Right lobe of liver (tissue), 6 donors: ENCODE data around the gene ZNF341. TPM values are rescaled to one million over a fixed set of nuclear protein-coding genes. Genes with fewer than 3 reads are reported as not detected.

ENCODE experiments used
- ATAC-seq, 4 donors: fragments of 200-7000 bp; cut with Tn5 transposase; one replicate each; pipeline ENCODE4 v1.9.1; 2020; ENCODE audit warnings: mild to moderate bottlenecking in 4 of 4, moderate library complexity in 4 of 4
- DNase-seq, 3 donors: peaks; one replicate each; pipeline ENCODE4 v3.0.0-alpha.2; 2020
- H3K27ac ChIP-seq, 3 donors: fragments of 200-600 bp; one replicate each; pipeline ENCODE4 v1.8.0; 2022
- H3K27me3 ChIP-seq, 2 donors: fragments of 200-600 bp; one replicate each; pipeline ENCODE4 v1.8.0; 2022
- H3K36me3 ChIP-seq, 4 donors: fragments of 200-600 bp; sonication (generic) in 1 of 4; one replicate each; pipeline versions ENCODE4 v1.5.1 to v1.8.0; 2017 to 2022; ENCODE audit warnings: control low read depth in 1 of 4
- H3K4me1 ChIP-seq, 4 donors: fragments of 200-600 bp; sonication (generic) in 1 of 4; one replicate each; pipeline versions ENCODE4 v1.5.1 to v1.8.0; 2017 to 2022; ENCODE audit warnings: control low read depth in 1 of 4
- H3K4me3 ChIP-seq, 3 donors: fragments of 200-600 bp; one replicate each; pipeline ENCODE4 v1.8.0; 2022
- H3K9me3 ChIP-seq, 4 donors: fragments of 200-600 bp; sonication (generic) in 1 of 4; one replicate each; pipeline versions ENCODE4 v1.5.1 to v1.8.0; 2017 to 2022; ENCODE audit warnings: control low read depth in 1 of 4
- POLR2A ChIP-seq: fragments of 450-650 bp; IDR thresholded peaks from one replicate; pipeline ENCODE4 v1.6.1; 2017; ENCODE audit warnings: antibody characterized with exemption, mild to moderate bottlenecking
- WGBS: methylation state at CpG from one replicate; pipeline ENCODE4 v1.1.6; 2018; ENCODE audit warnings: low coverage, low lambda C conversion rate; ENCODE audit not compliant: insufficient coverage; ENCODE audit errors: missing lambda C conversion rate; 5-methylcytosine and 5-hydroxymethylcytosine counted together
- intact Hi-C, 2 donors: fragments of 100-400 bp; cut with DNase I; formaldehyde crosslinking; loops; one replicate each; pipeline versions ENCODE4 v1.11.2 to v1.14.1; 2022
- total RNA-seq, 6 experiments: library from RNA; depleted of rRNA in 2 of 6; stranded (reverse); fragments of >200 nt in 2 of 6; fragmentation: NEBNext Ultra II Directional in 3 of 6; extraction: Animal tissue kit (Norgen Biotek cat#: 25700) in 3 of 6; gene quantifications; one replicate each; pipeline versions ENCODE4 v1.1.0 to v1.2.4, GENCODE V29; 2016 to 2023
- TF ChIP-seq, protein P1 (sequence below), 4 donors: fragments of 200-600 bp in 3 of 4; fragments of 450-650 bp in 1 of 4; IDR thresholded peaks; one replicate each; pipeline versions ENCODE4 v1.5.1 to v1.8.0; 2016 to 2022; ENCODE audit warnings: antibody characterized with exemption in 4 of 4, mild to moderate bottlenecking in 2 of 4
- donor health status: DM: no; HTN: yes; CAD: no.
- donor health status: DM: no; HTN: no; CAD: no.
- donor health status: DM: no; HTN: no; CAD: no.
- donor health status: DM: no; HTN: yes; CAD: no.
- donor health status: DM: no; HTN: yes; CAD: no.

Gene ZNF341
- total RNA-seq, 6 experiments from 2014 or later: 0.99 to 2.0 (median 1.6) TPM

DNA sequence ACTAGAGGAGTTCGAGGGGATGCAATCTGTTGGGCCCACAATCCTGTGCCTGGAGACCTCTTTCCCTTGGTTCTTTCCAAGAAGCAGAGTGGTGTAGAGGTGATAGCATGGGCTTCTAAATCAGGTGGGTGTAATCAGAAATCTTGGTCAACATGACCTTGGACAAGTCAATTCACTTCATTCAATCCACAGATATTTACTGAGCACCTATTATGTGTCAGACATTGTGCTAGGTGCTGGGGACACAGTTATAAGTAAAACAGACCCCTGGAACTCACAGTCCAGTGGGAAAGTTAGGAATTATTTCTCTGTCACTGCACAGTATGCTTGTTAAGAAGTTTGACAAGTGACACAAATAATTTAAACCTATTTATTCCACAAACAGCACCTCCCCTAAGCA is 42.3 kb upstream of the ZNF341 start:
- H3K4me1 ChIP-seq: peaks cover 0 to 3% (median 0%) of the 10 kb centered on the region in 4 donors
- 80% methylated on average over 1 of the region's 1 CpG for WGBS
- ATAC-seq (no peak), DNase-seq (no peak)
- H3K27ac ChIP-seq: no peak overlapping the region
- intact Hi-C loops: no loop called here
- TF ChIP-seq POLR2A: no peak
- TF ChIP-seq, protein P1, sequence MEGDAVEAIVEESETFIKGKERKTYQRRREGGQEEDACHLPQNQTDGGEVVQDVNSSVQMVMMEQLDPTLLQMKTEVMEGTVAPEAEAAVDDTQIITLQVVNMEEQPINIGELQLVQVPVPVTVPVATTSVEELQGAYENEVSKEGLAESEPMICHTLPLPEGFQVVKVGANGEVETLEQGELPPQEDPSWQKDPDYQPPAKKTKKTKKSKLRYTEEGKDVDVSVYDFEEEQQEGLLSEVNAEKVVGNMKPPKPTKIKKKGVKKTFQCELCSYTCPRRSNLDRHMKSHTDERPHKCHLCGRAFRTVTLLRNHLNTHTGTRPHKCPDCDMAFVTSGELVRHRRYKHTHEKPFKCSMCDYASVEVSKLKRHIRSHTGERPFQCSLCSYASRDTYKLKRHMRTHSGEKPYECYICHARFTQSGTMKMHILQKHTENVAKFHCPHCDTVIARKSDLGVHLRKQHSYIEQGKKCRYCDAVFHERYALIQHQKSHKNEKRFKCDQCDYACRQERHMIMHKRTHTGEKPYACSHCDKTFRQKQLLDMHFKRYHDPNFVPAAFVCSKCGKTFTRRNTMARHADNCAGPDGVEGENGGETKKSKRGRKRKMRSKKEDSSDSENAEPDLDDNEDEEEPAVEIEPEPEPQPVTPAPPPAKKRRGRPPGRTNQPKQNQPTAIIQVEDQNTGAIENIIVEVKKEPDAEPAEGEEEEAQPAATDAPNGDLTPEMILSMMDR (IDR thresholded peaks at IDR 0.05): no peak
- no peaks in the 10 kb centered on the region for H3K27me3 ChIP-seq
- H3K36me3 ChIP-seq: no peaks in the 10 kb centered on the region
- no peaks in the 10 kb centered on the region for H3K9me3 ChIP-seq
- H3K4me3 ChIP-seq: no peak overlapping the region

DNA sequence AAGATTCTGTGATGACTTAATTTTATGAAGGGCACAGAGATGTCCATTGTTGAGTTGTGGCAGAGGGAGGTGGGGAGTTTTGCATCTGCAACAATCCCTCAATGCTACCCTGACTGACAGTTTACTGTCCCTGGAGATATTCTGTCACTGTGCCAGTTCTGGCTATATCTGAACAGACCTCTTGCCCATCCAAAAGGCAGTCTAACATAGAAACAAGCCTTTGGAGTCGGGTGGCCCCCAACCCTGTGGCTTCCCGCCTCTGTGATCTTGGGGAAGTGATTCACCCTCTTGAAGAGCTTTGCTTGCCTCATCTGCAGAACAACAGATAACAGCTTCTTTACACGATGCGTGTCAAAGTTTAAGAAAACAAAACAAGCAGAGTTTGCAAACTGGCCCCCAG is 41.8 kb upstream of the ZNF341 start:
- DNase-seq (no peak), ATAC-seq (peak in 2 of 4 donors; percentile 9 to 18)
- Histone ChIP-seq H3K27ac (no peak overlapping the region), H3K4me3 (no peak overlapping the region), H3K36me3 (no peaks in the 10 kb centered on the region), H3K4me1 (peaks cover 0 to 3% (median 0%) of the 10 kb centered on the region in 4 donors), H3K27me3 (no peaks in the 10 kb centered on the region), H3K9me3 (no peaks in the 10 kb centered on the region)
- TF ChIP-seq, protein P1 (IDR thresholded peaks at IDR 0.05): no peak
- no peak for TF ChIP-seq POLR2A
- WGBS: 34% methylated on average over 4 of the region's 4 CpGs
- intact Hi-C loops: no loop called here

DNA sequence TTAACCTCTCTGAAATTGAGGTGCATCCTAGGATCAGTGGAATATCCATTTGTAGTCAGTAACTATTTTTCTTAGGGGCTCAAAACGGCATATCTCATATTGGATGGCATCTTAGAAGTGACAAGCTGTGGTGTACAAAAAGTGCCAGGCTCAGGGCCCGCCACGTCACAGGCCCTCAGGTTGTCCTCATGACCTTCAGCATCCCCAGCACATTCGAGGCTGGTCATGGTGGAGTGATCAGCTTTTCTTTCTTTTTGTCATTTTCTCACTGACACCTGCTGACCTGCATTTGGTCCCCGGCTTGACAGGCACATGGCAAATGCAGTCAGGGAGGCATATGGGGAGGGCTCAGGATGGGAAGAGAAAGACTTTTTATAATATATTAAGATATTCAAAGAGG is 38.5 kb upstream of the ZNF341 start:
- intact Hi-C loops: no loop called here
- no peak overlapping the region for H3K4me3 ChIP-seq
- TF ChIP-seq, protein P1 (IDR thresholded peaks at IDR 0.05): no peak
- no peak for TF ChIP-seq POLR2A
- no peak overlapping the region for H3K27ac ChIP-seq
- no peak for ATAC-seq
- H3K27me3 ChIP-seq: no peaks in the 10 kb centered on the region
- H3K9me3 ChIP-seq: no peaks in the 10 kb centered on the region
- no peaks in the 10 kb centered on the region for H3K4me1 ChIP-seq
- no peak for DNase-seq
- WGBS: 85% methylated on average over 4 of the region's 5 CpGs
- no peaks in the 10 kb centered on the region for H3K36me3 ChIP-seq

DNA sequence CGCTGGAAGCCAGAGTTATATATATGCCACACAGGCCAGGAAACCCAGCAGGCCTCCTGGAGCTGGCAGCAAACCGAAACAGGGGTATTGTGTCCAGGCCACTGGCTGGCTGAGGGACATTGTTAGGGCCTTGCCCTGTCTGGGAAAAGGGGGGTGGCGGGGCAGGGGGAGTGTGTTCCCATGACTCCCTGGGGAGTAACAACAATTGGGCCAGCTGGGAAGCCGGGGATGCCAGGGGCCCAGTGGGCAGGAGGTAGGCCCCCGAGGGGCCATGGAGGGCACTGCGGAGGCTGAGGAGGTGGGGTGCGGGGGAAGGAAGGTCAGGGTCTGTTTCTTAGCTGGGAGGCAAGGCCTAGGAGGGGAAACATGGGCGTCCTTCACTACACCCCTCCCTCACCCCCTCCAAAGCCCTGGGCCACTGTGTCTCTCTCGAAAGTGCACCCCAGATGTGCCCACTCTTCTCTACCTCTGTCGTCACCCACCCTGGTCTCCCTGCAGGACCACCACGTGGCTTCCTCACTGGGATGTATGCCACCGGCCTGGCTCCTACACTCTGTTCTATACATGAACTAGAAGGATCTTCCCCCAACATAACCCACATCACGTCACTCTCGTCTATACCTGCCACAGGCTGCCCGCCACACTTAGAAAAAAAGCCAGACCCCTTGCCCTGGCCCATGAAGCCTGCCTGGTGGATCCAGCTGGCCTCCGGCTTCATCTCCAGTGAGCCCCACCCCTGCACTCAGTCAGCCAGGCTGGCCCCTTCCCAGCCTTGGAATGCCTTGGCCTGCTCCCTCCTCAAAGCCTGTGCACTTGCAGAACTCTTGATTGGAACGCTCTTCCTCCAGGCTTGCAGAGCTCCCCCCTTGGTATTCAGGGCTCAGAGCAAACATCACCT is 37.8 kb upstream of the ZNF341 start:
- WGBS: 90% methylated on average over 4 of the region's 17 CpGs
- DNase-seq: no peak
- Histone ChIP-seq H3K27me3 (no peaks in the 10 kb centered on the region), H3K4me1 (no peaks in the 10 kb centered on the region), H3K9me3 (no peaks in the 10 kb centered on the region), H3K27ac (no peak overlapping the region), H3K36me3 (no peaks in the 10 kb centered on the region), H3K4me3 (no peak overlapping the region)
- ATAC-seq: peak in 2 of 4 donors; percentile 14 to 27
- intact Hi-C loops: no loop called here
- TF ChIP-seq, protein P1 (IDR thresholded peaks at IDR 0.05): no peak
- no peak for TF ChIP-seq POLR2A
